DMS53 treated with DMSO at 0.1 percent for 48 hours (cell line): Measurements from ENCODE around the gene SPSB4.
"Not testable (repeated sequence)": the region's sequence is repeated elsewhere in the genome, so short reads cannot be mapped to it uniquely, and the experiment has no call there.

Experiments used
- DNase-seq: peaks from one replicate; lab custom pipeline; 2025; ENCODE audit not compliant: unreplicated experiment; lab: John Stamatoyannopoulos, UW

SPSB4 gene

GRCh38 chr3:141050576-141051442, at the start of gene SPSB4:
TSS of gene SPSB4 (plus strand) at chr3:141051347. CDS start at chr3:141066105, 14,758 bp downstream.
- peak; percentile 22 for DNase-seq

GRCh38 chr3:141006344-141006743, 44.8 kb upstream of the SPSB4 start:
- no peak for DNase-seq

GRCh38 chr3:141009496-141009895, 41.7 kb upstream of the SPSB4 start:
- no peak for DNase-seq

GRCh38 chr3:141011232-141011996, 39.7 kb upstream of the SPSB4 start:
- DNase-seq = peak; percentile 32

GRCh38 chr3:141011997-141012262, 39.2 kb upstream of the SPSB4 start:
- no peak for DNase-seq

GRCh38 chr3:141012571-141012970, 38.6 kb upstream of the SPSB4 start:
- DNase-seq = no peak

GRCh38 chr3:141015481-141015880, 35.7 kb upstream of the SPSB4 start:
- DNase-seq = no peak

- not testable (repeated sequence) for DNase-seq
Measured at GRCh38 chr3:141017366-141018322, 33.5 kb upstream of the SPSB4 start.

- DNase-seq = no peak
Measured at GRCh38 chr3:141019244-141019643, 31.9 kb upstream of the SPSB4 start.

GRCh38 chr3:141020143-141020830, 30.9 kb upstream of the SPSB4 start:
- no peak for DNase-seq

GRCh38 chr3:141021261-141021660, 29.9 kb upstream of the SPSB4 start:
- no peak for DNase-seq

GRCh38 chr3:141030296-141030695, 20.9 kb upstream of the SPSB4 start:
- no peak for DNase-seq

GRCh38 chr3:141039589-141039988, 11.6 kb upstream of the SPSB4 start:
- no peak for DNase-seq

GRCh38 chr3:141044695-141045641, 6.2 kb upstream of the SPSB4 start:
- DNase-seq = no peak

- DNase-seq = no peak
Measured at GRCh38 chr3:141045849-141046248, 5.3 kb upstream of the SPSB4 start.

- no peak for DNase-seq
Measured at GRCh38 chr3:141047168-141047567, 4.0 kb upstream of the SPSB4 start.

- no peak for DNase-seq
Measured at GRCh38 chr3:141049681-141050080, 1.5 kb upstream of the SPSB4 start.

GRCh38 chr3:141051443-141052200, 475 bp downstream of the SPSB4 start:
- DNase-seq = peak; percentile 6
